Activated CD4-positive, CD25-positive, alpha-beta regulatory T cell treated with anti-CD3 and anti-CD28 coated beads, Interleukin-2, amount 50 U/mL, for 72 hours (primary cell): ENCODE measurements around the gene PSG1.
"Not testable (repeated sequence)": the region's sequence is repeated elsewhere in the genome, so short reads cannot be mapped to it uniquely, and the experiment has no call there.

ENCODE experiments used
- DNase-seq: peaks from one replicate; pipeline ENCODE4 v3.0.0; 2021

Gene PSG1

DNA sequence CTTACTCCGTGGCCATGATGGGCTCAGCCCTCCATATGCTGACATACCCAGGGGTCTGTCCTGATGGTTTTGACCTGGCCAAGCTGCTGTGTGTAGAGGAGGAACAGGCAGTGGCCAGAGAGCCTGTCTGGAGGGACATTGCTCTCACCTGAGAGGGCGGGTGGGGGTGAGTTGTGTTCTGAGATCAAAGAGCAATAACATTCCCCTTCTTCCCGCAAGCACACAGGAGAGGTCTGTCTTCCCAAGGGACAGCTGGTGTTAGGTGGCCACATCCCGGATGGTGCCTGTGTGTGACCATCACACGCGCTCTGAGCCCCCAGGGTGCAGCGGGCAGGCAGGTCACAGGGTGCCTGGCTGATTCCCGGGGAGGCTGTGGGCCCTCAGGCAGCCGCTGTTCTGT, 1.1 kb upstream of the PSG1 start:
- DNase-seq, result not testable (repeated sequence)

DNA sequence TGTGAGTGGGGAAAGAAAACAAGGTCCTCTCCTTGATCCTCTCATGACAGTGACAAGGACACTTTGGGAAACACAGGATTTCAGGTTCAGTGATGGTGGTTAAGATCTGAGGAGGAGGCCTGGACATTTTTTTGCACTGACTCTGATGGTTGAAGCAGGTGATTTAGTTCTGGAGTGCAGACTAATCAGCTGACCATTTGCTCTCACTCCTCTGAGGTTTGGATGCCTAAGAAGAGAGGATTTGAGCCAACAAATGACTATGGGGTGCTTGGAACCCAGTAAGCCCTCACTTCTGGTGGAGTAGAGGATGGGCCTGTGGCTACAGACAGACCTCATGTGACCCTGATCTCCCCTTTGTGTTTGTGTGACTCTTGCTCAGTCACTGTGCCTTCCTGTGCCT, 2.9 kb downstream of the PSG1 start:
- not testable (repeated sequence) for DNase-seq

DNA sequence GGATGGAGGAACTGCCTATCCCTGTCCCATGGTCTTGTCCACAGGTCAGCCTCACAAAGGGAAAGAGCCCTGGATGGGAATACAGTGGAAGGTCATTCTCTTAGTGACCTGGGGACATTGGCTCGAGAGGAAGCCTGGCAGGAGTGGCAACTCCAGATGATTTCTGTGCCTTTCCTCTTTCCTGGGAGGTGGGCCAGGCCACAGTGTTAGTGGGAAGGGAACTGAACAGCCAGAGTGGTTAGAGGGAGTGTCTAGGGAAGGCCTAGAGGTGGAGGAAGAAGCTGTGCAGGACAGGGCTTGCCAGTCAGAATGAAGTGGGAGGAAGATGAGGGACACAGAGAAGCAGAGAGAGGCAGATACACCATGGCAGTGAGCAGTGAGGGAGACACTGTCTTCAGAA, 3.6 kb downstream of the PSG1 start:
- DNase-seq, result not testable (repeated sequence)

DNA sequence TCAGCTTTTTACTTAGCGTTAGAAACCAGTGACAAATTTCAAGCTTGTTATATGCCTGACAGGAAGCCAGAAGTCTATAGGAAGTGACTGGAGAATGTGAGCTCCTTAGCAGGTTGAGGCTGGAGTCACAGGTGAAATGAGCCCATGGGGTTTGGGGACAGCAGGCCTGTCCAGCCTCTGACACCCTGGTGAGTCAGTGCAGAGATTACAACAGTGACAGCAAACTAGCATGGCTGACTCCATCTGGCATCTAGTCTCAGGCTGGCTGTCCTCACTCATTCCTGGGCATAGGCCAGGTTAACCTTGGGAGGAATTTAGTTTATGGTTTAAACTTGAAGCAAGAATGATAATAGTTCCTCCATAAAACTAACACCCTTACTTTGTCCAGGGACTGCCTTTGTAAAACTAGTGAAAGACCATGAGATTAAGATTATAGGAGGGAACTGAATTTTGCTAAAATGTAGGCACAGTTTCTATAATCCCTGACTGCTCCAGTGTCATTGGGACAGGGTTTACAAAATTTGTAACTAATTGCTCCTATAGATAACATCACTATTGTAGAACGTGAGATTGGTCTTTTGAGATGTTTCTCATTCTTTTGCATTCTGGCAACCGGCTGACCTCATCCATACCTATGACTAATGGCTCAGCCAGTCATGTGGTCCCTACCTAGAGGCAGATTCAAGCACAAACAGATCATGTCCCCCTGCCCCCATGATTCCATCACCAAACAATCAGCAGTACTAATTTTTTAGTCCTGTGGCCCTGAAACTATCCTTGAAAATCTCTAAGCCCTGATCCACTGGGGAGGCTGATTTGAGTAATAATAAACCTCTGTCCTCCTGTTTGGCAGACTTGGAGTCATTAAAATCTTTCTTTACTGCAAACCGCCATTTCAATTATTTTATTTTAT, 4.4 kb downstream of the PSG1 start:
- not testable (repeated sequence) for DNase-seq

DNA sequence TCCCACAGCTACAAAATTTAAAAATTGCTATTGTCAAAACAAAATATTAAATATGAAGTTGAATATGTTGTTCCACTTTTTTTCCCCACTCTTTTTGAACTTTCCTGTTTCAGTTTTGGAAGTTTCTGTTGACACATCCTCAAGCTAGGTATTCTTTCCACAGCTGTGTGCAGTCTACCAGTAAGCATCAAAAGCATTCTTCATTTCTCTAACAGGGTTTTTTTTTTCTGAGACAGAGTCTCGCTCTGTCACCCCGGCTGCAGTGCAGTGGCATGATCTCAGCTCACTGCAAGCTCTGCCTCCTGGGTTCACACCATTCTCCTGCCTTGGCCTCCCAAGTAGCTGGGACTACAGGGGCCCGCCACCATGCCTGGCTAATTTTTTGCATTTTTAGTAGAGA, 5.4 kb downstream of the PSG1 start:
- DNase-seq, result not testable (repeated sequence)

DNA sequence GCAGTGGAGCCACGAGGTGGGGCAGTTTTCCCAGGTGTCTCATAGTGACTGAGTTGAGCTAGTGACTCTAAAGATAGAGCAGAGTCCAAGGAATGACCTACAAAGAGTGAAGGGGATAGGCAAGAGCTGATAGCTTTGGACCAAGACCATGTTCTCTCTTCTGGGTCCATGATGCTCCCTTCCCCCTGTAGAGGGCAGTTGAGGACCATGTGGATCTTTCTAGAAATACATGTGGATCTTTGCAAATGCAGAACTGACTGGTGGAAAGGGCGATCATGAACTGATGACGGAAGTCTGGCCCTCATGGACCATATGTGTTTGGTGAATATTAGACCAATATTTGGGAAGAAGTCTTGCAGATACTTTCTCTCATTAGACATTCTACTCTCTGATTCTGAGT, 6.9 kb downstream of the PSG1 start:
- DNase-seq, result no peak

DNA sequence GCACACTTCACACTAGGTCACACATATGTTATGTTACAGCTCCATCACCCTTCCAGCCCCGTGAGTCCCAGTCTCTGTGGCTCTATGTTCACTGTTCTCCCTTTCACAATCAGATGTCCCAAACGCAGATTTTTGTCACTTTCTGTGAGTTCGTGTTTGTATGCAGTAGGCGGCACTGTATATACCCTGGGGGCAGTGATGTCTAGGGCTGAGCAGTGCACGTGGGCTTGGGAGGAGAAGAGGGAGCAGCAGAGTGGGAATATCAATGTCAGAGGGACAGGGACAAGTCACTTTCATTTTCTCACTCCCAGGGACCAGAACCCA, 22.0 kb downstream of the PSG1 start:
- no peak for DNase-seq

DNA sequence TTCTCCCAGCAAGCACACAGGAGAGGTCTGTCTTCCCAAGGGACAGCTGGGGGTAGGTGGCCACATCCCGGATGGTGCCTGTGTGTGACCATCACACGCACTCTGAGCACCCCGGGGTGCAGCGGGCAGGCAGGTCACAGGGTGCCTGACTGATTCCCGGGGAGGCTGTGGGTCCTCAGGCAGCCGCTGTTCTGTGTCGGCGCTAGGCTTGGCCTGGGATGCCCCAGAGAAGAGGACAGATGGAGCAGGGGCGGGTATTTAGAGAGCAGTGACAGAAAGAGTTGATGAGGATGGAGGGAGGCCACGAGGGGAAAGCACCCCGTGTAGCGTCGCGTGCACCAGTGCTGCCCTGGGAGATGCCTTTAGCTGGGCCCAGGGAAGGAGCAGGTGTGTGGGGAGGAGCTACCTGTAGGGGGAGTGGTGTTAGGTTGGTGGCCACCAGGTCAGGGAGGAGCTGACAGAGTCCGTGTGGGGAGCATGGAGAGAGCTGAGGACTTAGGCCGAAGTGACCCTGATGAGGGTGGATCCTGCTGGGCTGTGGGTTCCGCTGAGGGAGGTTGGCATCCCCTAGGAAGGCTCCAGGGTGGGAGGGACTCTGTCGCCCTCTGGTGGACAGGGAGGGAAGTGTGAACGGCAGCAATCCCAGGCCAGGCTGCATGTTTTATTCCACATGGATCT, 22.5 kb downstream of the PSG1 start:
- DNase-seq, result not testable (repeated sequence)

DNA sequence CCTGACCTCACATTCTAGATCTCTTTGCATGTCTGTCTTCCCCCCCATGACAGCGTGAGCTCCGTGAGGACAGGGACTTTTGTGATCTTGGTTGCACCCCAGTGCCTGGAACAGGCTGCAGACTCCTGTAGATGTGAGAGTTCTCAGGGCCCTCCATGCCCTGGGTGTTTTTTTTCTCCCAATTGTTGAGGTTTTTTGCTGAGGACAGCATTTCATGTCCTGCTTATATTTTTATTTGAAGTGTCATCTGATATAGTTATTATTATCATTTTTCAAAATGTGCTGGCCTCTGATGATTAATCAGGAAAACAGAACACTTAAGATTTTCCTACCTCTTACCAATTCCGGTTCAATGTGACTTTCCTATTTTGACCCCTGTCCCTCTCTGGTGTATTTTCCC, 24.8 kb downstream of the PSG1 start:
- not testable (repeated sequence) for DNase-seq

DNA sequence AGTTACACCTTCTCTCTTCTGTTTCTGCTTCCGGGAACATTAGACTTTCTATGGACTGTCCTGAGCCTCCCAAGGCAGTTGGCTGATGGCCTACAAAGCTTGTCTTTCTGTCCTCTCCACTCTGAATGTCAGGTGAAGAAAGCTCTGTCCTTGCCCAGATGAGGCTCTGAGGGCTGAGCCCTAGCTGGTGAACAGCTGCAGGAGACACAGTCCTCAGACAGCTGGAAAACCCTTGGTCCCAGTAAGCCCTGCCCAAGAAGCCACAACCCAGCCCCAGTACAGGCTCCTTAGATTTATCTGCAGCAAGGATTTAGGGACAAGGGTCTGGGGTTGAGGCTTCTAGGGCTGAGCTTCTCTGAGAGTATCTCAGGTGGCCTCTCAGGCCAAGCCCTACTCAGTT, 26.3 kb downstream of the PSG1 start:
- DNase-seq, result not testable (repeated sequence)

DNA sequence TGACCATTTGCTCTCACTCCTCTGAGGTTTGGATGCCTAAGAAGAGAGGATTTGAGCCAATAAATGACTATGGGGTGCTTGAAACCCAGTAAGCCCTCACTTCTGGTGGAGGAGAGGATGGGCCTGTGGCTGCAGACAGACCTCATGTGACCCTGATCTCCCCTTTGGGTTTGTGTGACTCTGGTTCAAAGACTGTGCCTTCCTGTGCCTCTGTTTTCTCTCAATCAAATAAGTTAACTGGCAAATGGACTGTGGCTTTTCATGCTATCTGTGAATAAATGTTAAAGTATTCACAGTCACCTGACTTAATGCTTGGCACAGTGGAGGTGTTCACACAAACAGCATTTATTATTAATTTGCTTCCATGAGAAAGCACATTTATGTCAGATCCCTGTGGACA, 26.7 kb downstream of the PSG1 start:
- DNase-seq, result not testable (repeated sequence)

DNA sequence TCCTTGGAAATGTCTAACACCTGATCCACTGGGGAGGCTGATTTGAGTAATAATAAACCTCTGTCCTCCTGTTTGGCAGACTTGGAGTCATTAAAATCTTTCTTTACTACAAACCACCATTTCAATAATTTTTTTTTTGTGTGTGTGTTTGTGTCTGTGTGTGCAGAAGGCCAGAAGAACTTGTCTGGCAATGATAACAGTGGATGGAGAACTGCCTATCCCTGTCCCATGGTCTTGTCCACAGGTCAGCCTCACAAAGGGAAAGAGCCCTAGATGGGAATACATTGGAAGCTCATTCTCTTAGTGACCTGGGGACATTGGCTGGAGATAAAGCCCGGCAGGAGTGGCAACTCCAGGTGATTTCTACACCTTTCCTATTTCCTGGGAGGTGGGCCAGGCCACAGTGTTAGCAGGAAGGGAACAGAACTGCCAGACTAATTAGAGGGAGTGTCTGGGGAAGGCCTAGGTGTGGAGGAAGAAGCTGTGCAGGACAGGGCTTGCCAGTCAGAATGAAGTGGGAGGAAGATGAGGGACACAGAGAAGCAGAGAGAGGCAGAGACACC, 27.7 kb downstream of the PSG1 start:
- not testable (repeated sequence) for DNase-seq

DNA sequence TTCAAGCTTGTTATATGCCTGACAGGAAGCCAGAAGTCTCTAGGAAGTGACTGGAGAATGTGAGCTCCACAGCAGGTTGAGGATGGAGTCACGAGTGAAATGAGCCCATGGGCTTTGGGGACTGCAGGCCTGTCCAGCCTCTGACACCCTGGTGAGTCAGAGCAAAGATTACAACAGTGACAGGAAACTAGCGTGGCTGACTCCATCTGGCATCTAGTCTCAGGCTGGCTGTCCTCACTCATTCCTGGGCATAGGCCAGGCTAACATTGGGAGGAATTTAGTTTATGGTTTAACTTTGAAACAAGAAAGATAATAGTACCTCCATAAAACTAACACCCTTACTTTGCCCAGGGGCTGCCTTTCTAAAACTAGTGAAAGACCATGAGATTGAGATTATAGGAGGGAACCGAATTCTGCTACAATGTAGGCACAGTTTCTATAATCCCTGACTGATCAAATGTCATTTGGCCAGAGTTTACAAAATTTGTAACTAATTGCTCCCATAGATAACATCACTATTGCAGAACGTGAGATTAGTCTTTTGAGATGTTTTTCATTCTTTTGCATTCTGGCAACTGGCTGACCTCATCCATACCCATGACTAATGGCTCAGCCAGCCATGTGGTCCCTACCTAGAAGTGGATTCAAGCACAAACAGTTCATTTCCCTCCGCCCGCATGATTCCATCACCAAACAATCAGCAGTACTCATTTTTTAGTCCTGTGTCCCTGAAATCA, 28.4 kb downstream of the PSG1 start:
- no peak for DNase-seq

DNA sequence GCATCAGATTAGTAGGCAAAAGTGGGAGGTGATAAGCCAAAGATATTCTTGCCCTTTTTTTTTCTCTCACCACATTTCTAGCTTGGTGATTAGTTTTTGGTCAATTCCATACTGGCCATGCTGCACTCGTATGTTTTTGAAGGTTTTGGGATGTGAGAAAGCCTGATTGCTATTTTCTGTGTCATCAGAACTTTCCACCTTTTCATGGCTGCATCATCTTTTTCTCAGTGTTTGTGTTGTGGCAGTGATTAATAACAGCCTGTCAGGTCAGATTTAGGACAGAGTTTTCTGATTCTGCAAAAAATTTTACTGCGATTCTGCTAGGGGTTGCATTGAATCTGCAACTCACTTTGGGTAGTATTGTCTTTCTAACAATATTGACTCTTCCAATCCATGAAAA, 32.9 kb downstream of the PSG1 start:
- no peak for DNase-seq

DNA sequence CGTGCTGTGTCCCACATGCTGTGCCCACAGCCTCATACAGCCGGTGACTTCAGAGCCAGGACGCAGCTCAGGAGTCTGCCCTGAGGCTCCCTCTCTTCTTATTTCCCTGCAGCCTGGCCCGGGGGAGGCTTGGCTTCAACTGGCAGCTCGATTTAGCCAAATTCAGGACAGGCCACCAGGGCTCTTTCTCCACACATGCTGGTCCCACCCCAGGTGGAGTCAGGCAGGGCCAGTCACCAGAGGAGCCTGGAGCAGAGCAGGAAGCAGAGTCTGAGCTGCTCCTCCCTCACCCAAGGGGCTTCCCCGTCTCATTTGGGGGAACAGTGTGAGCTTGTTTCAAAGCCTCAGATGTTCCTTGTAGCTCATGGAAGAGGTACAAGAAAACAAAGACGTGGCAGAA, 35.9 kb downstream of the PSG1 start:
- not testable (repeated sequence) for DNase-seq

DNA sequence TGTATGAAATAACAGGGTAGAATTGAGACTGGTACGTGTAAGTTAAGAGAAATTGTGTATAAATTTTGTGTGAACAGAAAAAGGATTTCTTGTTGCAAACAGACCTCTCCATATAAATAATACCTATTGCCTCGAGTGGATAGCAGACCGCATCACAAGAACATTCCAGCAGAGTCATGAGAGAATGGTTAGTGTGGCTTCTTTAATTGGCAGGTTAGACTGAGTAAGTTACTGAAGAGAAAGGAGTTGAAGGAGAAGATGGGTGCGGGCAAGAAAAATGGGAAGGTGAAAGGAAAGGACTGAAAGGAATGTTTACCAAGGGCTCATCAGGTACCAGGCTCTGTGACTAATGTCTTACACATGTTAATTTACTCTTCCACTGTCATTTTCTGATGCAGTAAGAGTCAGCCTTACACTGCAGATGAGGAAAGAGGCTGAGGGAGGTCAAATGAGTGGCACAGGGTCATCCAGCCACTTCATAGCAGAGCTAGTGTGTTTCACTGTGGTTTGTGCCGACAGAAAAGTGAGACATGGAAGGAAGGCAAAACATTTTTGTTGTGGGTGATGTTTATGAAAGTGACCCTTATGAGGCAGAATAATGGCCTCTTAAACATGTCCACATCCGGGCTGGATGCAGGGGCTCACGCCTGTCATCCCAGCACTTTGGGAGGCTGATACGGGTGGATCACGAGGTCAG, 46.6 kb downstream of the PSG1 start:
- not testable (repeated sequence) for DNase-seq

DNA sequence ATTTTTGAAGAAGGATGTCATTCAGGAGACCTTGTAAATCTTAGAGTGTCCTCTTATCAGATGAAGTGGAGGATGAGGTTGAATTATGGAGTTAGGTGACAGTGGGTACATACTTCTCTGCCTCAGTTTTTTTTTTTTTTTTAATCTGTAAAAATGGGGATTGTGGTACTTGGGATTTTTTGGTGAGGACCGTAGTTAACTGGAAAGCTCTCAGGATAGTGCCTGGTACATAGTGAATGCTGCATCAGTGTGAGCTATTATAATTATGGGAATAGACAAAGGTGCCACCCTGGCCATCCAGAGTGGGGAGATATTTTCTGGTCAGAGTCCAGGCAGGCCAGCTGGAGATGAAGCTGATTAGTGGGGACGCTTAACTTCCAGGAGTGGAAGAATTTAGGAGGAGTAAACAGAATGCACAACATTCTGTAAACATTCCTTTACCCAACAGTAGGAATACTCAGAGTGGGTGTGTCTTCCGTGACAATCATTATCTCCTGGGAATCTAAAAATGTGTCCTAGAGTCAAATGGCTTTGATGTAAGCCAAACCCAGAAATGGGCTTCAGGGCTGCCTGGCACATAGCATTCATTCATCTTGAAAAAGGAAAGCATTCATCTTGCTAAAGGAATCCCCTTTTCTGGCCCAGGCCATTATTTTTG, 47.4 kb downstream of the PSG1 start:
- DNase-seq, result not testable (repeated sequence)

DNA sequence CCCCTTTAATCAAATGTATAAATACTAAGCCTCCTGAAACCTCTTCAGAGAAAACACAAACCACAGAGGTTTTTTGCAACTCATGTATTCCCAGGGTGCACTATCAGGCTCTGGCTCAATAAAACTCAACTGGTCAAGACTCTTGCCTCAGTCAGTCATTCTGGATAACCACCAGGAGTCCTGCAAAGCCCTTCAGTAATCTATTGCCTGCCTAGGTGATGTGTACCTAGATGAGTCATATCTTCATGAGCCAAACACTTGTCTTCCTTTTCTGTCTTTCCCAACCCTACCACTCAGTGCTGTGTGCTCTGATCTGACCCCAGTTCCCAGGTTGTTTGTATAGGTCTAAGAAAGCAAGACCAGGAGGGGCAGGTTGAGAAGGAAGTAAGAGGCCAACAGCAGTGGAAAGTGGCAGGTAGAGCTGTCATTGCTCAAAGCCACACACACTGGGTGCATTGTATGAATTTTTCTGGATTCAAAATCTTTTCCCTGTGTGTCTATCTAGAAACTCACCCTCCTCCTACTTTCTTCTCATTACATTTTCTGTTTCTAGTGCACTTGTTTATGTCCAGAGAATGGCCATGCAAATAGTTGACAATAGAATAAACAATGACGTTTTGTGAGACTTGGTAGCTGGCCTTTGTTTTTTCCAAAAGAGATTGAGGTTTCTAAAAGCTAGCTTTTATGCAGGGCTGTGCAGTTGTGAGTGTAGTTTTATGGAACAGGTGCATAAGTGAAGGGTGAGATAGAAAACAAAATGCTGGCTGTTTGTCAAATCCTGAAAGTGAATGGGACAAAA, 48.1 kb downstream of the PSG1 start:
- DNase-seq, result no peak

DNA sequence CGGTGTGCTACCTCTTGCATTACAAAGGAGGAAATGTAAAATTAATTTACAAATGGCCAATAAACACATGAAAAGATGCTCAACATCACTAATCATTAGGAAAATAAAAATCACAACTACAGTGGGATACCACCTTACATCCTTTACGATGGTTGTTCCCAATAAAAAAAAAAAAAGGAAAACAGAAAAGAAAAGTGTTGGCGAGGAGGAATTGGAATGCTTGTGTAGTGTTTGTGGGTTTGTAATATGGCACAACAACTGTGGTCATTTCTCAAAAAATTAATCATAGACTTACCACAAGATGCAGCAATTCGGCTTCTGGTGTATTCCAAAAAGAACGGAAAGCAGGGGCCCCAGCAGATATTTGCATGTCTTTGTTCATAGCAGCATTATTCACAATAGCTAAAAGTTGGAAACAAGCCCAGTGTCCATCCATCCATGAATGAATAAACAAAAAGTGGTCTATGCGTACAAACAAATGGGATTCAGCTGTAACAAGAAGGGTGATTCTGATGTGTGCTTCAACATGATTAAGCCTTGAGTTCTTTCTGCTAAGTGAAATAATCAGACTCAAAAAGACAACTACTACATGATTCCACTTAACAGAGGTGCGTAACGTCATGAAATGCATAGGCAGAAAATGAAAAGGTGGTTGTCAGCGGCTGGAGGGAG, 58.1 kb downstream of the PSG1 start:
- not testable (repeated sequence) for DNase-seq

DNA sequence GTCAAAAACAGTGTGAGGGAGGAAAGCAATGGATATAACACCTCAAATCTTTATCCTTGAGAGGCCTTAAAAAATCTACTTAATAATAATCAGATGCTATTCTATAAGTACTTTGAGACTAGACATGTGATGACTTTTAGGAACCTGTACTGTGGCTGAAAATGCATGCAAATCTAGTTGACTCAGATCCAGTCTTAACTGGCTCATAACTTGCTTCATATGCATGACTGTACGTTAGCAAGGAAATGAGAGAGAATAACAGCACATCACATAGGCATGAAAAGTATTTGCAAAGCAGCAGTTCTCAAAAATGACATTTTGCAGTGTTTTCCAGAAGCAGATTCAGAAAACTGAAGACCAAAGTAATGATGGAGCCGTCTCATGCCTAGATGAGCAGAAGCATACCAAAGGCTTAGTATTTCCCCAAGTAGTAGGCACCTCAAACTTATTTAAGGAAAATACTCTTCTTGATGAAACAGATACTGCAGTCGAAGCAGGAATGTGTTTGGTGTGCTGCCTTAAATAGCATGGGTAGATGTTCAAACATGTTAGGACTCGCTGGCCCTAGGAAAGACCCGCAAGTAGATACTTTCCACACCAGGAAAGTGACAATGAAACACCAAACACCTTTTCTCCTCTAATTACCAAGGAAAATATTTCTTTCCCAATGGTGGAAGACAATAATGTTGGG, 59.4 kb downstream of the PSG1 start:
- DNase-seq, result not testable (repeated sequence)
